GM18517 (cell line): ENCODE data around the gene CFAP410.
"Not testable (repeated sequence)": the region's sequence is repeated elsewhere in the genome, so short reads cannot be mapped to it uniquely, and the experiment has no call there.

Source experiments
- ATAC-seq: cut with Tn5 transposase; IDR thresholded peaks from one replicate; pipeline ENCODE4 v1.9.1; 2021; ENCODE audit warnings: mild to moderate bottlenecking, moderate library complexity; ENCODE audit not compliant: unreplicated experiment

CFAP410 gene

GRCh38 chr21:44351535-44352252 is 12.5 kb upstream of the CFAP410 start:
- ATAC-seq, result no peak

- no peak for ATAC-seq
These were observed 11.7 kb upstream of the CFAP410 start for GRCh38 chr21:44350773-44351481.

DNA sequence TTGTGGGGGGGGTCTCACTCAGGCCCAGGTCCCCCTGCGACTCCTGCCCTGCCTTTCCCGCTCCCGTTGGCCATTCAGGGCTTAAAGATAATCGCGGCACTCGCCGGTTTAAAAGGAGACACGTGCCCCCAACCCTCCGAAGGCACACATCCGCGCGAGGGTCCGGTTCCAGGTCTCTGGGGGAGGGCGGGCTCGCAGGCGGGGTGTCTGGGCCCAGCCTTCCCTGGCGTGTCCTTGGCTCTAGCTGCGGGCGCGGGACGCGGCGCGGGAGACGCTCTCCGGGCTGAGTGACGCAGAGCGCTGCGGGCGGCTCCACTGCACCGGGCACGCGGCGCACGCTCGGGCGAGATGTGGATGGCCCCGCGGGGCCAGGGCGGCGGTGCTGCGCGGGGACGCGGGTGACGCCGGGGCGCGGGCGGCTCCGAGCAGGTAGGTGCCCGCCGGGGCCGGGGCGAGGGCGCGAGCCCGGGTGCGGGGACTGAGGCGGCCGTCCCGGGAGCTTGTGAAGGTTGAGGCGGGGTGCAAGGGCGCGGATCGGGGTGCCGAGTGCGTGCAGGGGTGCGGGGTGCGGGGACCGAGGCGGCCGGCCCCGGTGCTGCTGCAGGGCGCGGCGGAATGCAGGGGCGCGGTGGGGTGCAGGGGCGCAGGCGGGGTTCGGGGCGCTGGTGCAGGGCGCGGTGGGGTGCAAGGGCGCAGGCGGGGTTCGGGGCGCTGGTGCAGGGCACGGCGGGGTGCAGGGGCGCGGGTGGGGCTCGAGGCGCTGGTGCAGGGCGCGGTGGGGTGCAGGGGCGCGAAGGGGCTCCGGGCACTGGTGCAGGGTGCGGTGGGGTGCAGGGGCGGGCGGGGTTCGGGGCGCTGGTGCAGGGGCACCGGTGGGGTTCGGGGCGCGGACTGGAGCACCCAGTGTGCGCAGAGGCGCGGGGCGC is 10.9 kb upstream of the CFAP410 start:
- ATAC-seq, result no peak

GRCh38 chr21:44349416-44349846 is 10.2 kb upstream of the CFAP410 start:
- no peak for ATAC-seq

DNA sequence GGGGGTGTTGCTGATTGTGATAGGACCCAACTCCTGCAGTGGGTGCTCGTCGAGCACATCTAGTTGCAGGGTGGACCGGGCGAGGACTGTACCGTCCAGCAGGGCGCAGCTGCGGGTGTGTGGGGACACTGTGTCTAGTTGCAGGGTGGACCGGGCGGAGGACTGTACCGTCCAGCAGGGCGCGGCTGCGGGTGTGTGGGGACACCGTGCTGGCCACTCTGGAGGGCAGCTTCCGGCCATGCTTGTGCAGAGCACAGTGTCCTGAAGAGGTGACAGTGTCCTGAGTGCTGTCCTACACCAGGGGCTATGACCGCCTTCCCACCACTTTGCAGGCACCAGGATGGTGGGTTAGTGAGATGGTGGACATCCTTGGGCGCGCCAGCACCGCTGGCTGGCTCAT is 9.7 kb upstream of the CFAP410 start:
- ATAC-seq, result no peak

GRCh38 chr21:44347911-44348451 is 8.8 kb upstream of the CFAP410 start:
- ATAC-seq, result no peak

GRCh38 chr21:44345495-44345894 is 6.3 kb upstream of the CFAP410 start:
- no peak for ATAC-seq

DNA sequence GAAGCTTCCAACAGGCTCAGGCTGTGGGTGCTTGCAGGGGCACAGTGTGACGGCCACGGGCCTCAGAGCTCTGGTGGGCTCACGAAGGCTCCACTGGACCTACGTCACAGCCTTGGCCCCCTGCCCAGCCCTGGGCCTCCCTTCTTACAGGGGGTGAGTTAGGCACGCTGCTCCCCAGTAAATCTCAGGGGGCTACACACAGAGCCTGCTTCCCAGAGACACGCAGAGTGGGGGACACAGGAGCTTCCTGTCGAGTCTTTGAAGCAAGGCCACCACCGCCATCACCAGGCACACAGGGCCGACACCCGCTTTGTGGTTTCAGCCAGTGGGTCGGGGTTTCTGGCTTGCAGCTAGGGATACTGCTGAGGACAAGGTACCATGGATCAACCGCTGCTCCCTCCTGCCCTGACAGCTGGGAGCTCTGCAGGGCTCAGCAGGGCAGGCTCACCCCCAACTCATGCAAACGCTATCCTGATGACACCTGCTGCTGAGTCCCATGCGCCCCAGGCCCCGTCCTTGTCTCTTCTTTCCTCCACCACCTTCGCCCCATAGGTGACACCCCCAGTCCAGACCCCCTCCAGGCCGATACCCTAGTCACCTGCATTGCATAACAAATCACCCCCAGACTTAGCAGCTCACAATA is 5.5 kb upstream of the CFAP410 start:
- ATAC-seq, result no peak

DNA sequence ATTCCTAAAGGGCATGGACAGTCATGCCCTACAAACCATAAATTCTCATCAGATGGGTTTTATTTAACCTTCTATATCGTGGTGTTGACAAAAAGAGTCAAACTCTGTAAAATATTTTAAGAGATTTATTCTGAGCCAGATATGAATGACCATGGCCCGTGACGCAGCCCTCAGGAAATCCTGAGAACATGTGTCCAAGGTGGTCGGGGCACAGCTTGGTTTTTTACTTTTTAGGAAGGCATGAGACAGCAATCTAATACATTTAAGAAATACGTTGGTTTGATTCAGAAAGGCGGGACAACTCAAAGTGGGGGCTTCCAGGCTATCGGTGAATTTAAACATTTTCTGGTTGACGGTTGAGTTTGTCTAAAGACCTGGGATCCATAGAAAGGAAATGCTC is 3.8 kb upstream of the CFAP410 start:
- ATAC-seq, result not testable (repeated sequence)

DNA sequence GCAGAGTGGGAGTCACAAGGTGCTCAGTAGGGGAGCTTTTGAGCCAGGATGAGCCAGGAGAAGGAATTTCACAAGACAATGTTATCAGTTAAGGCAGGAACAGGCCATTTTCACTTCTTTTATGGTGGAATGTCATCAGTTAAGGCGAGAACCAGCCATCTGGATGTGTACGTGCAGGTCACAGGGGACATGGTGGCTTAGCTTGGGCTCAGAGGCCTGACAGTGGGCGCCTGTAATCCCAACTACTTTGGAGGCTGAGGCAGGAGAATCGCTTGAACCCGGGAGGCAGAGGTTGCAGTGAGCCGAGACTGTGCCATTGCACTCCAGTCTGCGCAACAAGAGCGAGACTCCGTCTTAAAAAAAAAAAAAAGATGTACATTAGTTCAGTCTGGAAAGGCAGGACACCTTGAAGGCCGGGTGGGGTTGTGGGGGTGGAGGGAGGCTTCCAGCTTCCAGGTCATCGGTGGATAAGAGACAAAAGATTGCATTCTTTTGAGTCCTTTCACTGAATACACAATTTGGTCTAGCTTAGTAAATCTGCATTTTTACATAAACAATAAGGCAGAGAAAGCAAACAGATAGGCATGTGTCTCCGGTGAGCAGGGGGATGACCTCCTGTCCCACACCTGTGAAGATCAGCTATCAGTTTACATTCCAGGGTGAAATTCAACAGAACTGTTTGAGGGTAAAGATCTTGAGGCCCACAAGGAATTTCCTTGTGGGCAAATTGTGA is 2.7 kb upstream of the CFAP410 start:
- not testable (repeated sequence) for ATAC-seq

DNA sequence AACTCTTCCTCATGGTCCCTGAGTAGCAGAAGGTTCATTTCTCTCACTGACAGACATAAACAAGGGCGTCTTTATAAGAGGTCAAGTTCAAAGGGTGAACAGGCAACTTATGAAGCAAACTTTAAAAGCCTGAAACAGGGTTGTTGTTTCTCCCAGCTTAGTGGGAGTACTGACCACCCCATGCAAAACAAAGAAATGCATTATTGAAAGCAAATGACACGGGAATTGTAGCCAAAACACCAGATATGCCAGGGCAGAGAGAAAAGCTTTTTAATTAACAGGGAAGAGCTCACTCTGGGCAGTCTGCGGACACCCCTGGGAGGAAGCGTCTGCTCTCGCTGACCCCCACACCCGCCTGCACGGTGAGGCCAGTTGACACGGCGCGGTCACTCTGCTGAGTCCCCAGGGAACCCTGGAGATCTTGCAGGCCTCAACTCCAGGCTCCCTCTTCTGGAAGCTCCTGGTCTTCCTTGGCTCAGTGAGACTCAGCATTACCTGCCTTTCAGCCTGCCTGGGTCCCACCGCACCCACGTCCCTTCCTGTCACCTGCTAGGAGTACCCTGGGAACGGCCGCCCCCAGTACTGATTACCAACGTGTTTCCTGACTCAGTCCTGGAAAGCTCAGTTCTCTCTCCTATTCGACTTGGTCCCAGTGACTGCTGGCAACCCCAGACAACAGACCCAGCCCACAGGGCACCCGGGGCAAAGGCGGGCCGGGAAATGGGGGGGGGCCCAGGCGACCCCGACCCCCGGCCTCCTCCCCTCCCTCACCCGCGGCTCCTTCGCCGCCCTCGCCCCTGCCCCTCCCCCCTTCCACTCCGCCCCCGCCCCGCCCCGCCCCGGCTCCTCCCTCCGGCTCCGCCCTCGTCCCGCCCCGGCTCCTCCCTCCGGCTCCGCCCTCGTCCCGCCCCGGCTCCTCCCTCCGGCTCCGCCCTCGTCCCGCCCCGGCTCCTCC is 972 bp downstream of the CFAP410 start:
- ATAC-seq, result no peak

GRCh38 chr21:44337449-44337848 is 1.7 kb downstream of the CFAP410 start:
- no peak for ATAC-seq

- ATAC-seq, result no peak
These were observed 3.7 kb downstream of the CFAP410 start for GRCh38 chr21:44335266-44336059.

- no peak for ATAC-seq
These were observed 4.7 kb downstream of the CFAP410 start for GRCh38 chr21:44334329-44335030.

GRCh38 chr21:44333509-44334328 is 5.5 kb downstream of the CFAP410 start:
- no peak for ATAC-seq

GRCh38 chr21:44332965-44333364 is 6.2 kb downstream of the CFAP410 start:
- ATAC-seq, result no peak

DNA sequence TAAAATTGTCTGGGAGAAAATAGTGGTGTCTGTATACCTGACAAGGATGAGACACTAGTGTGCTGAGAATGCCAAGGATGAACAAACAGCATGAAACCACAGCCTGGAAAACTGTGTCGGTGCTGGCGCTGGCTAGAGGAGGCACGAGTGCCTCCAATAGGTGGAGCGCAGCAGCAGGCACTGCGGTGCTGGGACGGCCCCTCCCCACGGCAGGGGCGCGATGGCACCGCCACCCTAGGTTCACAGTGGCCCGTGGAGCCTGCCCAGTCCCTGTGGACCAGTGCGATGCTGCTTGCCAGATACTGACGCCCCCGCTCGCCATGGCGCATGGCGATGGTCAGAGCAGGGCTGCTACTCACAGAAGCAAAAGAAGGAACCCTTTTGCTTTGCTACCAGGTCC is 6.8 kb downstream of the CFAP410 start:
- ATAC-seq, result no peak
